Measurements from ENCODE around the gene FGFR4. TPM values are rescaled to one million over a fixed set of nuclear protein-coding genes. Genes with fewer than 3 reads are reported as not detected.

FGFR4 gene
- total and polyA plus RNA-seq, 2 of the 8 experiments (the other 6 are each of a cell fraction or from before 2014, with no cell fraction given): 61.4 to 88.4 TPM

Other genes with a start within 250 kb of the FGFR4 start
- gene HK3, start 187.6 kb upstream of the FGFR4 start, total RNA-seq (2021; fragmentation: NEBNext Ultra II Directional; extraction: Animal tissue kit (Norgen Biotek cat#: 25700)): not detected in 2 replicates
- not detected in 2 replicates for gene HK3, start 187.6 kb upstream of the FGFR4 start, polyA plus RNA-seq (2011; rRNA removed)
- 43.0 and 43.7 TPM in 2 replicates for gene UIMC1, start 80.1 kb upstream of the FGFR4 start, total RNA-seq (2021; fragmentation: NEBNext Ultra II Directional; extraction: Animal tissue kit (Norgen Biotek cat#: 25700))
- 7.7 and 12.8 TPM in 2 replicates for gene UIMC1, start 80.1 kb upstream of the FGFR4 start, polyA plus RNA-seq (2011; rRNA removed)
- gene ZNF346, start 64.2 kb upstream of the FGFR4 start, total RNA-seq (2021; fragmentation: NEBNext Ultra II Directional; extraction: Animal tissue kit (Norgen Biotek cat#: 25700)): 19.9 and 20.2 TPM in 2 replicates
- 20.8 and 20.9 TPM in 2 replicates for gene ZNF346, start 64.2 kb upstream of the FGFR4 start, polyA plus RNA-seq (2011; rRNA removed)
- 165 and 168 TPM in 2 replicates for gene NSD1, start 46.9 kb downstream of the FGFR4 start, total RNA-seq (2021; fragmentation: NEBNext Ultra II Directional; extraction: Animal tissue kit (Norgen Biotek cat#: 25700))
- gene NSD1, start 46.9 kb downstream of the FGFR4 start, polyA plus RNA-seq (2011; rRNA removed): 21.1 and 22.8 TPM in 2 replicates
- 18.8 and 20.5 TPM in 2 replicates for gene RAB24, start 216.8 kb downstream of the FGFR4 start, total RNA-seq (2021; fragmentation: NEBNext Ultra II Directional; extraction: Animal tissue kit (Norgen Biotek cat#: 25700))
- 33.8 and 40.4 TPM in 2 replicates for gene RAB24, start 216.8 kb downstream of the FGFR4 start, polyA plus RNA-seq (2011; rRNA removed)
- gene PRELID1, start 216.9 kb downstream of the FGFR4 start, total RNA-seq (2021; fragmentation: NEBNext Ultra II Directional; extraction: Animal tissue kit (Norgen Biotek cat#: 25700)): 272 and 279 TPM in 2 replicates
- 428 and 479 TPM in 2 replicates for gene PRELID1, start 216.9 kb downstream of the FGFR4 start, polyA plus RNA-seq (2011; rRNA removed)
- 7.7 and 10.3 TPM in 2 replicates for gene MXD3, start 225.0 kb downstream of the FGFR4 start, total RNA-seq (2021; fragmentation: NEBNext Ultra II Directional; extraction: Animal tissue kit (Norgen Biotek cat#: 25700))
- 6.5 and 10.3 TPM in 2 replicates for gene MXD3, start 225.0 kb downstream of the FGFR4 start, polyA plus RNA-seq (2011; rRNA removed)